ENCODE measurements around the gene SPATA1.
"Not testable (repeated sequence)": the region's sequence is repeated elsewhere in the genome, so short reads cannot be mapped to it uniquely, and the experiment has no call there.

SPATA1 gene, protein sequence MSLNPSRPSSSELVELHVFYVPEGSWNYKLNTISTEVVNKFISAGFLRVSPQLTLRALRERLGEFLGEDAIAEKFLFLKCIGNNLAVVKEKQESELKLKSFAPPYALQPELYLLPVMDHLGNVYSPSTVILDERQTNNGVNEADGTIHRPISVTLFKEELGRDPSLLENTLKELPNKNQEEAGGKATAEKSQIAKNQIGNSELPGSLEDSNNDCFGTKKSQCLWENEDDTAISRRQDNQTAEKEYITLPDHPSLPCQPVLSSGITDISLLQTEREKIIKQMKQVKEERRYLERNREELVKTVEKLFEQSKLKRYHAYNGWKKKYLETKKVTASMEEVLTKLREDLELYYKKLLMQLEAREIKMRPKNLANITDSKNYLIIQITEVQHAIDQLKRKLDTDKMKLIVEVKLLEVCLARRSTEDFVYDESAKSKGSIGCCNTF
- total RNA-seq = 0.35 to 1.1 reads per million in 2 experiments

GRCh38 chr1:84506002-84506728, at the start of gene SPATA1, which contains the start of gene GNG5:
TSS of gene SPATA1 (plus strand) at chr1:84506386. CDS start at chr1:84516360, 9,974 bp downstream.
TSS of gene GNG5 (minus strand) at chr1:84506581. CDS start at chr1:84506091, 490 bp downstream.
- DNase-seq (ENCODE audit: low read depth) = peak; percentile 96

- no peak for DNase-seq (ENCODE audit: low read depth)
Measured at GRCh38 chr1:84462118-84462517, 44.1 kb upstream of the SPATA1 start.

- DNase-seq (ENCODE audit: low read depth) = no peak
Measured at GRCh38 chr1:84467298-84467697, 38.9 kb upstream of the SPATA1 start.

GRCh38 chr1:84476225-84476624, 30.0 kb upstream of the SPATA1 start:
- DNase-seq (ENCODE audit: low read depth) = no peak

GRCh38 chr1:84478876-84479868, 27.0 kb upstream of the SPATA1 start, which contains the start of gene RPF1:
TSS of gene RPF1 (plus strand) at chr1:84479266. CDS start at chr1:84479282, 16 bp downstream.
- DNase-seq (ENCODE audit: low read depth) = peak; percentile 68

GRCh38 chr1:84479998-84480397, 26.2 kb upstream of the SPATA1 start:
- DNase-seq (ENCODE audit: low read depth) = no peak

- no peak for DNase-seq (ENCODE audit: low read depth)
Measured at GRCh38 chr1:84480650-84481049, 25.5 kb upstream of the SPATA1 start.

DNA sequence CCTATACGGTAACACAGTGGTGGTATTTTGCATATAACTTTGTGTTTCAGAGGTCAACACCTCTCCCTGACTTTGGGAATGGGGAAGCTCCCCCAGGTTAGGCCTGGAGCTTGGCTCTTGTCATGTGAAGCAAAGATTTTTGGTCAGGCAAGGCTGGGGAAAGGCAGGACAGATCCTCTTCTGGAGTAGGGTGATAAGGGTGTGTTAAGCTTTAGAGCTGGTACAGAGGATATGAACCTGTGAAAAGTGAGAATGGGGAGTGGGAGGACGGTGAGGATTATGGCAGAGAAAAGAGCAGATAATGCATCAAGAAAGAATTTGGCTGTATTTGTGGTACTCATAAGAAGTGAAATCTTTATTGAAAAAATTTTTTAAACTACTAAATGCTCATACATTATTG, 24.9 kb upstream of the SPATA1 start:
- DNase-seq (ENCODE audit: low read depth) = no peak

DNA sequence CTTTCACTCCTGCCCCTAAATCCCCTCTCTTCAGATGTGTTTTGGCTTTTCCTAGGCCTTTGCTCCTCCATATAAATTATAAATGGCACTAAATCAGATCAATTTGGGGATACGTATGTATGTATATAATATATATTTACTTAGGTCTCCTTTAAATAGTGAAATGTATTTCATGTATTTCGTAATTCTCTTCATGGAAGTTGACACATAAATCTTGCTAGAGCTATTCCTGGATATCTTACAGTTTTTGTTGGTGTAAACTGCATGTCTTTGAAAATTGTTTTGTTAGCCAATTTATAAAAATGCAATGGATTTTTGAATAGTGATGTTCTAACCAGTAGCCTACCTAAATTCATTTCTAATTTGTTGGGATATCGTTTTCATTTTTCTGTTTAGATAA, 18.1 kb upstream of the SPATA1 start:
- DNase-seq (ENCODE audit: low read depth) = no peak

DNA sequence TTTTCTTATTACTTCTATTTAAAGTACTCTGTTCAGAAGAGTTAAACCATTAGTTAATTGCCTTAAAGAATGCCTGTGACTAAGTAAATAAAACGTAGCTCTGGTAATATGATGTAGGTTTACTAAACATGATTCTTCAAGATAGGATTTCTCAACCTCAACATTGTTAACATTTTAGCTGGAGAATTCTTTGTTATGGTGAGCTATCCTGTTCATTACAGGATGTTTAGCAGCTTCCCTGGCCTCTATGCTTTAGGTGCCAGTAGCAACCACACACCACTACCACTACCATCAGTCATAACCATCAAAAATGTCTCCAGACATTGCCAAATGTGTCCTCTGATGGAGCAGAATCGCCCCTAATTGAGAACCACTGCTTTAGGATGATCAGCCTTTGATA, 16.4 kb upstream of the SPATA1 start:
- no peak for DNase-seq (ENCODE audit: low read depth)

DNA sequence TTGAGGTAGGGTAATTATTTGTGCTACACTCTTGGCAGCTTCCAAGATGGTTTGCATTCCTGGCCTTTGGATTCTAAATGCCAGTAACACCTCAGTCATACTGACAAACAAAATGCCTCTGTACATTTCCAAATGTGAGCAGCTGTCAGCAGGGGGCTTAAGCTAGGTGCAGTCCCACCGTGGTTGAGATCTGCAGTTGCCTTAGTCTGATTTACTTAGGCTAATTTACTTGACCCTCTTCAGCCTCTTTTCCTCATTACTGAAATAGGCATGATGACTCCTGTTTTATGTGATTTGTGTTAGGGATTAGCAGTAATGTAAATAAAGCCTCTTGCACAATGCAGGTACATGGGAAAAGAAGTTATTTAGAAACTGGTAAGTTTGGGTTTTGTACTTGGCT, 13.5 kb upstream of the SPATA1 start:
- no peak for DNase-seq (ENCODE audit: low read depth)

DNA sequence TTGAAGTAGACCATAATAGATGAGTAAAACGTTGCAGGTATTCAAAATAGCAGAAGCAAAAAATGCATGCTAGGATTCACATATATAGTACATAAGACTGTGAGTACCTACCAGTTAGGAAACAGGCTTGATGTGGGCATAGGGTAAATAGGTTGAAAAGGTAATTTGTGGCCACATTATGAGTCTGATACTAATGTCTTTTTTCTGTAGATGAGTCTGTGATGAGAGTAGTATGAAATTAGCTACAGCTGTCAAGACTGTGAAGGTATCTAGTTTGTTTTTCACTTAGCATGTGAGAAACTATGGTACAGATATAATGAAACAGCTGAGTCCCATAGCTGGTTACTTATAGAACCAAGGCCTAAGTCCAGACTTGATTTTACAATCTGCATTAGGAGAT, 12.4 kb upstream of the SPATA1 start:
- DNase-seq (ENCODE audit: low read depth) = no peak

DNA sequence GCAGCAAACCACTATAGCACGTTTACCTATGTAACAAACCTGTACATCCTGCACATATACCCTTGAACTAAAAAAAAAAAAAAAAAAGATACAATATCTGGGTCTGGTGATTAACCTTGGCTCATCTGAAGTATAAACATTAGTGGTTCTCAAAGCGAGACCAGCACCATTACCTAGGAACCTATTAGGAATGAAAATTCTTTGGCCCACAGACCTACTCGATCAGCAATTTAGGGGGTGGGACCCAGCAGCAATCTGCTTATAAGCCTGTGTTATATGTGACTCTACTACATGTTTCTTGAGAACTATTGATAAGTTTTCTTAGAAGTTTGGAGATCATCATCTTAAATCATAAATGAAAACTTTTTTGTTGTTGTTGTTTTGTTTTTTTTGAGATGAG, 9.7 kb upstream of the SPATA1 start:
- no peak for DNase-seq (ENCODE audit: low read depth)

DNA sequence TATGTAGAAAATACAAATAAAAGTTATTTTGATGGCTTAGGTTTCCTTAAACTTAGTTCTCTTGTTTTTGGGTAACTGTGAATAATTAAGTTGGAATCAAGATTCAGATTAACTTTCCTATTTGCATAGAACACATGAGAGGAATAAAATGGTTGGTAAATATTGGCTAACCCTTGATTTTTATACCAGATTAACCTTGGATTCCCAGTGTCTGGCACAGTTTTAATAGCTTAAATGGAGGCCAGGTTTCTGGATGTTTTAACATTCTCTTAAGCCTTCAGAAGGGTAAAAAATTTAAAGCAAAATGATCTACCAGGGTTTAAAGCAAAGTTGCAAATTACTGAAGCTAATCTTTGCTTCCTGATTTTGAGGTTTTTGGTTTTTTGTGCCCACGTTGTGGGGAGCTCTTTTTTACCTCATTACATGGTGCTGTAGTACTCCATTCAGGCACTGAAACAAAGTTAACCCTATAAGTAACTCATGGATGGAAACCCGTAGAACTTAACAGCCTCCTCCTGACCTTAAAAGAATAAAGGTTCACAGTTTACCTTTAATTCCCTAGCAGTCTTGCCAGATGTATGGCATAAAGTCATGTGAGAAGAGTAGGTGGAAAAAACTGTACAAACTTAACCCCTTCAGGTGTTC, 8.4 kb upstream of the SPATA1 start:
- DNase-seq (ENCODE audit: low read depth) = no peak

- DNase-seq (ENCODE audit: low read depth) = no peak
Measured at GRCh38 chr1:84502927-84503326, 3.3 kb upstream of the SPATA1 start.

GRCh38 chr1:84504580-84505492, 1.4 kb upstream of the SPATA1 start:
- no peak for DNase-seq (ENCODE audit: low read depth)

DNA sequence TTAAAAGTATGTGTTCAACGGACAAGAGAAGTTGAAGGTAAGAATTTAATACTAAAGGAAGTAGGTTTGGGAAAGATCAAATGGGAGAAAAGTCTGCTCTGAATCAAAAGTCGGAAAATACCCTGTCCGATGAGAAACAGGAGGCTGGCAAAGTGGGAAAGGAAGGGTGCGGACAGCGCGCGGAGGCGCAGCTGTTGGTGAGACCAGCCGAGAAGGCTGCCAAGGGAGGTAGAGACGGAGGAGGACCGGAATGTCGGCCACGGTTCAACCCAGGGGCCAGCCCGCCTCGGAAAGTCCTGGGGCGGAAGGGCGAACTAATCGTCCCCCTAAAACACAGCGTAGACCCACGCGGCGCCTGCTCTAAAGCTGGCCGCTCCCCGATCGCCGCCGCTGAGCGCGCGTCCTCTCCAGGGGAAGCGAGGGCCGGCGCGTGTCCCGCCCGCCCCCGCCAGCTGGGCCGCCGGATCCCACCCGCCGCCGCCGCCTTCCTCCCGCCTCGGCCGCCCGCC, 639 bp upstream of the SPATA1 start:
- no peak for DNase-seq (ENCODE audit: low read depth)

DNA sequence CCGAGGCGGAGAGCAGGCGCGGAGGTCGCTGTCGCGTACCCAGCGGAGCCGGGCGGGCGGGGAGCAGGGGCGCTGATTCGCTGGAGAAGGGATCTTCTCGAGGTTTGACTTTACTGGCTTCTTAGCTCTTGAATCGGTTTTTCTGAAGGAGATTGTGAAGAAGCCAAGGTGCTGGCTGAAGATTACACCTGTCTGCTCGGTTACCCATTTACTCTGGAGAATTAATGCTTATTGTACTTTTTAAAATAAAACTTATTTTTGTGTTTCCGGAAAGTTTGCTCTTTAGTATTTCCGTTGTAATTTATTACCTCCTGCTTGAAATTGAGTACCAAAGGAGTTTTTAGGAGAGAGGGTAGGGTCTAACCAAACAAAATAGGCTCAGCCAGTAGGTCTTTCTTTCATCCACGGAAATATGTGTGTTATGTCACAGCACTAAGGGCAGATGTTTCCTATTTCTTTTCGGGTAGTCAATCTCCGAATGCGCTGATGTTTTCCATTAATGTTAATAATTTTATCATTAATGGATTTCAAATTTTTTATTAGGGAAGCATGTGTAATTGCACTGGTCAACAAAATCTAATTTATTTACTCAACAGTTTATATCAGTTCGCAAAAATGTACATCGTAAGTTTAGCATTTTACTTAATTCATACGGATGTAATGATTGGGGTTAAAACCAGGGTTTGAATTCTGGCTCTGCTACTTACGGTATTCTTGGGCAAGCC, 705 bp downstream of the SPATA1 start:
- DNase-seq (ENCODE audit: low read depth) = no peak

DNA sequence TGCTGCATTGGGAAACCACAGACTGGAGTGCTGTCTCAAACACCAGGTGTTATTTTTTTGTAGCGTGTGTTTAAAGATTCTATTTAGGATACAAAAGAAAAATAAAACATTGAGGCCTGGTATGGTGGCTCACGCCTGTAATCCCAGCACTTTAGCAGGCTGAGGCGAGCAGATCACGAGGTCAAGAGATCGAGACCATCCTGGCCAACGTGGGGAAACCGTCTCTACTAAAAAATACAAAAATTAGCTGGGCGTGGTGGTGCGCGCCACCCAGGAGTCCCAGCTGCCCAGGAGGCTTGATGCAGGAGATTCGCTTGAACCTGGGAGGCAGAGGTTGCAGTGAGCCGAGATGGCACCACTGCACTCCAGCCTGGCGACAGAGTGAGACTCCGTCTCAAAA, 1.7 kb downstream of the SPATA1 start:
- not testable (repeated sequence) for DNase-seq (ENCODE audit: low read depth)
